ENCODE results near the gene CTSE.

The CTSE gene

DNA sequence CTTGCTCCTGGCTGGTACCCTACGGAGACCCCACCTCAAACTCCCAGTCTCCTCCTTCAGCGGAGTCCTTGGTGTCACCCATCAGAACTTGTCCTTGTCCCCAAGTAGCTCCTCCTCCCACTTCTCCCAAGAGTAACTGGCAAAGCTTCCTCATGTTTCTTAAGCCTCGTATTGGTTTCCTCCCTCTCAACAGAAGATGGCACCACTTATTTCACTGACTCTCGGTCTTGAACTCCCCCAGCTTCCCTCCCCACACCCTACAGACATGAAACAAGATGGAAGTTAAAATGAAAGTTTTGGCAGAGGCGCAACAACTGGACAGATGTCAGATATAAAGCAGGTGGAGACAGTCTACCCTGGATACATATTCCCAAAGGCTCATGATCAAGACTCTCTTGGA, 33.9 kb downstream of the CTSE start:
- DNase-seq = no peak

DNA sequence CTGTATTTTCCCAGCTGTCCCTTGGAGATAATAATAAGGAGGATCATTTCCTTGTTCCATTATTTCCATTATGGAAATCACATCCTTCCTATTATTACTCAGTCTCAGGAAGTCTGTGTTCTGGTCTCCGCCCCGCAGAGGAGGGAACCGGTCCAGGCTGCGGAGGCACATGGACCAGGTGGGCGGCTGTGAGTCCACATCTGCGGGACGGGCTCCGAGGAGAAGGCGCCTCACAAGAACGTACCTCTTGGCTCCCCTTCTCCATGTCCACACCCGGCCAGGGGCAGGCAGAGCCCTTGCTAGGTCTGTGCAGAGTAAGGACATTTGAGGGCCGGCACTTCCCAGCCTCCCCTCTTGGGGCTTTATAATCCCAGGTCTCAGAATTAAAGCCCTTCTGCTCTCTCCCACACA, 35.1 kb downstream of the CTSE start:
- DNase-seq = no peak

DNA sequence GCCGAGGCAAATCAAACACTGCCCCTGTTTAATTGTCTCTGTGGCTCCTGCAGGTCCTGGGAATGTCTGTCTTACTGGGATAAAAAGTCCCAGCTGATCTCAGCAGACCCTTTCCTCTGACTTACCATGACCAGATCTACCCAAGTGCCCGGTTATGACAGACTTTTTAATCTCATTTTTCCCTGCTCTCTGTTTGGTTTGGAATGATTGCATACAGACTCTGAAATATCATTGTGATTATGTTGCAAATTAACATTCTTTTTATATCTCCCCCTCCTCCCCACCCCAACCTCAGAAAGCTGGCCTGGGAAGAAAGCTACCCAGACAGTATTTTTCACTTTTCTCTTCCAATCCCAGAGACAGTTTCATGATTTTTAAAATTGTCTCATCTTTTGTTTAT, 36.8 kb downstream of the CTSE start:
- DNase-seq = no peak

DNA sequence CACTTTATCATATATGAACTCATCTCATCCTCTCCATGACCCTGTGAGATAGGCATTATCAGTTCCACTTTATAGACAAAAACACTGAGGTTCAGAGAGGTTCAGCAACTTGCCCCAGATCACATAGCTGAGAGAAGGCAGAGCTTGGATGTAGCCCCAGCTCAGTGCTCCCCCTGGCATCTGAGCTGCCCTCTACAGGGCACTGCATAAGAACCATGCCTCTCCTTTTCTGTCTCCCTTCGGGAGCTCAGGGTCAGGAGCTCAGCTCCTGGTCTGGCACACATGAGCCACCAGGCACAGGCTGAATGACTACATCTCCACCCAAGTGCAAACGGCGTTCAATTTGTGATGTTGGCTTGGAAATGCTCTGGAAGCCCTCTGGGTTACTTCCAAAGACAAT, 37.4 kb downstream of the CTSE start:
- no peak for DNase-seq

DNA sequence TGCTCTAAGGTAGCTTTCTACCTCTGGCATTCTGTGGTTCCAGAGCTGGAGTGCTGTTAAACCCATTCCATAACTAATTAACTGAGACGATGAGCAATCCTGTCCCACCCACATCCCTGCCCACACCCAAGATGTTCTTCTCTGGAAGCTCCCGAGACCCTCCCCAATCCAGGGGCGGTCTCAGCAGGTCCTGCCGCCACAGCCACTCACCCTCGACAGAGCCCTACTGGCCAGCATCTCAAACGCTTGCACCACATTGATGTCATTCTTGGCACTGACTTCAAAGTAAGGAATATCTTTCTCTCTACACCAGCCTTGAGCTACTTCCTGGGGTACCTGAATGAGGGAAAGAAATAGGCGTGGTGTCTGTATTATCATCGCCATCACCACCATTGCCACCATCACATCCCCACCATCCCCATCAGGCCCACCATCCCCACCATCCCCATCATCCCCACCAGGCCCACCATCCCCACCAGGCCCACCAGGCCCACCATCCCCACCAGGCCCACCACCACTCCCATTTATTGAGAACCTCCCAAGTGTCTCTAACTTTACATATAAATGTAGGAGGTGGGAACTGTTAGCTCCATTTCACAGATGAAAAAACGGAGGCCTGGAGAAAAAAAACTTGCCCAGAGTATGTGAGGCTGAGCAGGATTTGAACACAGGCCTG, 38.2 kb downstream of the CTSE start:
- no peak for DNase-seq

DNA sequence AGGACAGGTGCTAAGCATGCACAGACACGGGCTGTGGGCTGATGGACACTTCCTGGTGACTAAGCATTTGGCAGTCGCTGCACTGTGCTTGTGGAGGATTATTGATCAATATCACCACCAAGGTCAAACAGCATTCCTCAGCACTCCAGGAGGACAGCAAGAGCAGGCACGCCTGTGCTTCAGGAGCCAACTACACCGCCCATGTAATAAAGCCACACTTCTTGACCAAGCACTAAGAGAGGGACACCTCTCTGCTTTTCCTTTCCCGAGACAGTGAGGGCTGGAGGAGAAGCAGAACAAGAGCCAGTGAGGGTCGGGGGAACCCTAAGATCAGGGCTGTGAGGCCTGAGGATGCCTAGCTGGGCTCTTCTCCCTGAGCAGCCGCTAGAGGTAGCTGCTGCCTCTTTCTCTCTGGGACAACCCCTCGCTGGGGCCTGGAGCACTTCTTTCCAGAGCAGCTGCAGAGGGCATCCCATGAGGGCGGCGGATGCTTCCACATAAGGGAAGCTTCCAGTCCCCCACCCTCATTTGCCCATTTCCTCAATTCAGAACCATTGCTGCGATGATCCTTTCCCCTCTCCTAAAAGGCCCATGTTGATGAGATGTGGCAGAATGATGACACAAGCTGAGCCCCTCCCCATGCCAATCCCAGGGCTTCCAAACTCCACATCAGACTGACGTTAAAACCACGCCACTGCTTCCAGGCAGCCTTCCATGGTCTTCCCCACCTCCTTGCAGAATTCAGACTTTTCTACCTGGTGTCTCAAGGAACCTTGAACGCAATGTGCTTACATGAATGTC, 39.6 kb downstream of the CTSE start:
- DNase-seq = peak; percentile 48

DNA sequence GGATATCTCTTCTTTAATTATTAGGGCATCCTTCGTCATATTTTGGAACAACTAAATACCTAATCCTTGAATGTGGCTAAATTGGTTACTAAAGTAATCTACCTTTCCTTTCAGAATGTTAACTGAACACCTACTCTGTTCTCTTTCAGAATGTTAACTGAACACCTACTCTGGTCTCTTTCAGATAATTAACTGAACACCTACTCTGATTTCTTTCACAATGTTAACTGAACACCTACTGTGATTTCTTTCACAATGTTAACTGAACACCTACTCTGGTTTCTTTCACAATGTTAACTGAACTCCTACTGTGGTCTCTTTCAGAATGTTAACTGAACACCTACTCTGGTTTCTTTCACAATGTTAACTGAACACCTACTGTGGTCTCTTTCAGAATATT, 42.4 kb downstream of the CTSE start:
- no peak for DNase-seq

DNA sequence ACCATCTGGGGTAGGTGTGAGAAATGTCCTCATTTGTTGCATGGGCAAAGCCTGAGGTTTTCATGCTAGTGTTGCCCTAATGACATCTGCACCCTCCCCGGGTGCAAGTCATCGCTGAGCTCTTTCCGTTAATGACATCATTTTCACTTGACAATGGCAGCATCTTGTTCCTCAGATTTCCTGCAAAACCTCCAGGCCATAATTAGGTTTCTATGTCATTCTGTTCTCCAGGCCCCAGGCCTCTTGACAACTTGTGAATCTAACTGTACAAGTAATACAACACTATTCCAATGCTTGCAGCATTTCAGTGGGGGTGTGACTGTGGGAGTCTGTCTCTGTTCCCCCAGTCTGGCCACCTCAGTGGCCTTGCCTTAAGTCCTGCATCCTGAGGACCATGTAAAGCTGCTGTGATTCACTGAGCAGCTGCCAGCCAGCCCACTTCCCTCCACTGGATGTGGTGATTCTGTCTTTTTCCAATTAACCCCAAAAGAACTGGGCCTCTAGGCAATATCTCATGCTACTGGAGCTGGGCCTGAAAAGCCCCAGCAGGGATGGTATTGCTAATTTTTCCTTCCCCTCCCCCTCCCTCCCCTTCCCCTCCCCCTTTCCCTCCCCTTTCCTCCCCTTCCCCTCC, 43.3 kb downstream of the CTSE start:
- DNase-seq = peak; percentile 43

DNA sequence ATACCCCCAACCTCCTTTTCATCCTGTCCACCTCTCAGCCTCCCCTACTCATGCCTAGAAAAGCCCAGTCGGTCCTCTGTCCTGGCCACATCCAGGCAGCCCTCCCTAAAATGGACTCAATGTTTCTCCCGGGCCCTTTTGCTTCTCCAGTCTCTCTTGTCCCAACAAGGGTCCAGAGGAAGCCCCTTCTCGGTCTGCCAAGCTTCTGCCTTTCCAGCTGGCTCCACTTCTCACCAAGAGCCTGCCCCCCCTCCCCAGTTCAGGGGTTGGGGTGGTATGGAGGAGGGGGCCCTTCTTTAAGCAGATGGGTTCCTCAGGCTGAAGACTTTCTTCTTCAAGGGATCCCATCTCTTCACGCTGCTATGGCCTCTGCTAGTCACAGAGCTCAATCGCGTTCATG, 44.4 kb downstream of the CTSE start:
- no peak for DNase-seq

DNA sequence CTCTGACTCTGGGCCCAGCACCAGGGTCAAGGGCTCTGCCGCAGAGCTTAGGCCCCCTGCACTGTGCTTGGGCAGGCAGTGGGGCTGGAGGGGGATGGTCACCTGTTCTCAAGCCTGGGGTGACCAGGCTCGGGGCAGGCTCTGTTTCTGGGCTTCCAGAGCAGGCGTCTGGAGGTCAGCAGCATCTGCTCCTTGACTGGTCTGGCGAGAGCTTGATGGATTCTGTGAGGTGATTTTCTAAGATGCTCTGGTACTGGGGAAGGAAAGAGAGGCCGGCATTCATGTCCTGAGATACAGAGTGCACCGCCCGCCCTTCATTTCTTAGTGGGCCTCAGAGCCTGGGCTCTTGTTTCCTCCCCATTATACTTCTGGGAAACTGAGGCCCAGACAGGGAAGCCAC, 45.0 kb downstream of the CTSE start:
- DNase-seq = no peak

DNA sequence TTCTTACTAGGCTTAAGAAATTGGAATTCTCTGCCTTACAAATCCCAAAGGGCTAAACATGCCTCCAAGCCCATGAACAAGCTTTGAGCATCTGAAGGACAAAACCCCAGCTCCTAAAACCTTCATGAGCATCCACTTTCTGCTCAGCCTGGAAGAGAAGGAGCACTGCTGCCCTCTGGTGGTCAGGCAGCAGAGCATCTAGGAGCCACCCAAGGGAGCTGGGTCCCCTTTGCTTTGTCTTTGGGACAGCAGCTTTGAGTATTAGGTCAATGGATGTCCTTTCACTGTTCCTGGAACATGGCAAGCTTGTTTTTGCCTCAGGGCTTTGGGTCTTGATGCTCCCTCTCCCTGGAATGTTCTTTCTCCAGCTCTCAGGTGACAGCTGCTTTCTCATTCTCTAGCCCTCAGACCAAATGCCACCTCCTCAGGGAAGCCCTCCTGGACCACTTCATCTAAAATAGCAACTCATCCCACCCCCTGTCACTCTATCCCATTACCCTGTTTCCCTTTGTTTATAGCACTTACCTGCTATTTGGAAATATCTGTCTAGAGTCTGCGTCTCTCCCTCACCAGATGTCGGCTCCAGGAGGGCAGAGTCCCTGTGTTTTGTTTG, 46.2 kb downstream of the CTSE start:
- DNase-seq = peak; percentile 90

DNA sequence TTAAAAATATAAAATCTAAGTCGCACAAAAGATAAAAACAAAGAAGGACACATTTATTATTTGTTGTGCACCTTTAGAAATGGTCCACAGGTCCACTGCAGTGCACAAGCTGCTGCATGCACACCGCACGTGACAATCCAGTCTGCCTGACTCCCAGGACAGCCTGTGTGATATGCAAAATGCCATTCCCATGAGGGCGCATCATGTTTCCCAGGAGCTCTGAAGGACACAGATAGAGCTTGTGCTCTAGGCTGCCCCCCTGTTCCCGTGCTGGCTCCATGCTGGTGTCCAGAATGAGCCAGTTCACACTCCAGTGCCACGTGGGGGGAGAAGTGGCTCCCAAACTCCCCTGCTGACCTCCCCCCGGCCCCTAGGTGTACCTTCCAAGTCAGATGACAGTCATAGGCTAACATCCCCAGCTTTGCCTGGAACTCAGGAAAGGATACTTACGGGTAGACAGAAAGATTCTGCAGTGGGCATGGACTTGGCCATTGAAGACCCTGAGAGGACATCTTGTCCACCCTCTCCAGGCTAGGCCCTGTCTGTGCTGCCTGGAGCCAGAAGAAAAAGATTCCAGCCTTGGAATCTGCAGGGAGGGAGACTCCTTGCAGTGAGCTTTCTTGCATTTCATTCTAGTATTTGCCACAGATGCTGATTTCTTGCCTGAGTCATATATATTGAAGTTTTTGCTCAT, 46.8 kb downstream of the CTSE start:
- peak; percentile 93 for DNase-seq

DNA sequence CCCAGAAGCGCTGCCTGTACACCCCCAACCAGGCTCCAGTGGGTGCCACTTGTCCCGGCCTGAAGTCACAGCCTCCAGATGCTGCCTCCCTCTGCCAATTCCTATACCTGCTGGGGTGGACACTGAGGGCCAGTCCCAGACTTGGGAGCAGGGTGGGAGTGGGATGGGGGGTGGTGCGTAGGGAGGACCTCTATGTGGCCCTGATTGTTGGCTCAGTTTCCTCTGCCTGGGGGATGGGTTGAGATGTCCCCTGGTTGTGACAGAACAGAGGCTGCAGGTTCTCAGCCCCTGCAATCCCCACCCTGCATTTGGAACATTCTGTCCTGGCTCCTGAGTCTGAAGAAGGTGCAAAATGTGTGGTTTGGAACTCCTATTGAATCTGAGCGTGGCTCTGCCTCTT, 47.7 kb downstream of the CTSE start:
- DNase-seq = no peak

DNA sequence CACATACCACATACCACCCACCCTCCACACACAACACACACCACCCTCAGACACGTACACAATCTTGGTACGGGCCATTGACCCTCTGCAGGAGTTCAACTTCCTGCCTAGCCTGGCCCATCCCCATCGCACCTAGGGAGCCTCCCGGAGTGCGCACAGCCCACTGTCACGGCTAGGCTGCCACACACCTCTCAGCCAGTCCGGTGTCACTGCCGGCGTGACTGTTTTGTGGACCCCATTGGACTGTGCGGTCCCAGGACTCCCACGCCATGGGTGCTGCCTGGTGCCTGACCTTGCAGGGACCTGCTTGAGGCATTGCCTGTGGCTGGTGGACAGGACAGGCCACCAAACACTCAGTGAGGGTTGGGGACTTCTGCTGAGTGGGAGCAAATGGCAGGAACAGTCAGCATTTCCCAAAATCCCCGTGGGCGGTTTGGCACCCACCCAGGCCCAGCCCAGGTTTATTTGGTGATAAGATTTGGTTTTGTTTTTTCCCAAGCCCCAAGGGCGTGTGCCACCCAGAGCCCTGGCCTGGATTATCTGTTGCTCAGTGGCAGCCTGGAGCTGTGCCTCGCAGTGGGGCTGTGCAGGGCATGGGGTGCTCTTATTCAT, 48.2 kb downstream of the CTSE start:
- DNase-seq = no peak

DNA sequence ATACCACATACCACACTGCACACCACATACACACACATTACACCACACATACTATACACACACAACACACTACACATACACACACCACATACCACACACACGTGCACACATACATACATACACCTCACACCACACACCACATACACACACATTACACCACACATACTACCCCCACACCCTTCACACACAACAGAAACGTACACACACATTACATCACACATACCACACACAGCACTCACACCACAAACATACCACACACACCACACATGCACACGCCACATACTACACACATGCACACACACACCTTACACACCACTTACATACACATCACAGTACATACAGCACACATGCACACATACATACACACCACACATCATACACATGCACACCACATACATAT, 49.0 kb downstream of the CTSE start:
- DNase-seq = no peak

DNA sequence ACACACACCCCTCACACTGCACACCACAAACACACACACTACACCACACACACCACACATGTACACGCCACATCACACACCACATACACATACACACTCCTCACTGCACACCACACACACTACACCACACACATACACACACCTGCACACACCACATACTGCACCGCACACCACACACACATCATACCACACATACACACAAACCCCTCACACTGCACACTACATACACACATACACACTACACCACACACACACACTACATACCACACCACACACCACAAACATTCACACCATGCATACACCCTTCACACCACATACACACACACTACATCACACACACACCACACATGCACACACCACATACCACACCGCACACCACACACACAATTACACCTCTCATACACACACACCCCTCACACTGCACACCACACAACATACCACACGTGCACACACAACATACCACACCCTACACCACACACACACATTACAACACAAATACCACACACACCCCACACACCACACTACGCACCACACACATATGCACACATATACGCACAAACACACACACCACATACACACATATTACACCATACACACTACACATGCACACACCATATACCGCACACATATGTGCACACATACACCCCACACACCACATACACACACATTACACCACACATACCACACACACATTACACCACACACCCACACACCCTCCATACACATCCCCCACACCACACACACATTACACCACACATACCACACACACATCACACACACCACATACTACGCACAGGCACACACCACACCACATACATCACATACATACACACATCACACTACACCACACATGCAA, 50.1 kb downstream of the CTSE start:
- no peak for DNase-seq

DNA sequence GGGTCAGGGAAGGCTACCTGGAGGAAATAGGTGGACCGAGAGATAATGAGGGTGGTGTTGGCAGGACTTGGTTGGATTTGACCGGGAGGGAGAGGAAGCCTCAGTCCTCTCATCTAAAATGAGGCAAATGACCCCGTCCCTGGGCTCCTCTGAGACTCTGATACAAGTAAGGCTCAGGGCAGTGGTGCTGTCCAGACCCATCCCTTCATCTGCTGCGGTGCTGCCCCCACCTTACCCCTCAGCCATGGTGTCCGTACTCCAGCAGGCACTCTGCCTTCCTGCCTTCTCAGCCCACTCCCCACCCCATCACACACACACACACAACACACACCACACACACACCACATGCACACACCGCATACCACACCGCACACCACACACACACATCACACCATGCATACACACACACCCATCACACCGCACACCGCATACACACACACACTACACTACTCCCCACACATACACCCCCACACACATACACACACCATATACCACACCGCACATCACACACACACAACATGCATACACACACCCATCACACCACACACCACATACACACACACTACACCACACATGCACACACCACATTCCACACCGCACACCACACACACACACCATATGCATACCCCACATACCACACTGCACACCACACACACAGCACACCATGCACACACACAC, 51.1 kb downstream of the CTSE start:
- no peak for DNase-seq

DNA sequence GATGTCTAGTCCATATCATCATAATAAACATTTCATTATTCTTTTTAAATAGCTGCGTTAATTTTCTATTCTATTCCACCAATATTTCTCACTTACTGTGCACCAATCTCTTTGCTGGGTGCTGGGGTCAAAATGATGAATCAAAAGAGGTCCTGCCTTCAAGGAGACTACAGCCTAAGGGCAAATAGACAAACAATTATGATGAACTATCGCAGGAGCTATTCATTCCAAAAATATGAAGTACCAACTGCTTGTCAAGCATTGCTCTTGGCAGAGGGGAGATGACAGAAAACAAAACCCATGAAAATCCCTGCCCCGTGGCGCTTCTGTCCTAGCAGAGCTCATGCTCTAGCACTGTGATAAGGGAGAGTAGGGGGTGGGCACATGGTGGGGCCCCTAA, 51.6 kb downstream of the CTSE start:
- DNase-seq = no peak

DNA sequence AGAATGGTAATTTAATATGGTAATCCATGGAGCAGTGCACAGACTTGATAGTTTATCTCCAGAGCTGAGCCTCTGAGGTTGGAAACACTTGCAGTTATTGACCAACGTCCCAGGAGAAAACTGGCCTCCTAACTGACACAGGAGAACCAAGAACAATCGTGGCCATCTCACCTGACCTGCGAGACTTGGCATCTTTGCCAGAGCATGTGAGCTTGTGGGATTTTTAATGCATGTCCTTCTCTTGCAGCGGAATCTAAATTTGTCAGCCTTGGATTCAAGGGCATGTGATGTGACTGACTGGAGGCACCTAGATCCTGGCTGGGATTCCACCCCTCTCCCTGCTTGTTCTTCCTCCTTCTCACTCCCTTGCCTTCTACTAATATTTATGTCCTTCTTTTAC, 52.6 kb downstream of the CTSE start:
- DNase-seq = no peak

DNA sequence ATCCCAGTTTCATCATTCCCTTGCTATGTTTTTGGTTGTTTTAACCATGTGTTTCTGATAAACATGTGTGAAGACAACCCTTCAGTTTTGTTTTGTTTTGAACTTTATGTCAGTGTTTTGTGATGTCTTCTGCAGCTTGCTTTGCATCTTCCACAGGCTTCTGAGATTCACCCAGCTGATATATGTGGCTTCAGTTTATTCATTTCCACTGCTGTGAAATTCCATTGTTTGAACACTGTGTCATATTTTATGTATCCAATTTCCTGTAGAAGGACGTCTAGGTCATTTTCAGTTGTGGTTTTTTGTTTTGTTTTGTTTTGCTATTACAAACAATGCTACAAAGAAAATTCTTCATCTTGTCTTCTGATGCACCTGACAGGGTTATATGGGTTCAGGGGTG, 53.2 kb downstream of the CTSE start:
- DNase-seq = peak; percentile 68

DNA sequence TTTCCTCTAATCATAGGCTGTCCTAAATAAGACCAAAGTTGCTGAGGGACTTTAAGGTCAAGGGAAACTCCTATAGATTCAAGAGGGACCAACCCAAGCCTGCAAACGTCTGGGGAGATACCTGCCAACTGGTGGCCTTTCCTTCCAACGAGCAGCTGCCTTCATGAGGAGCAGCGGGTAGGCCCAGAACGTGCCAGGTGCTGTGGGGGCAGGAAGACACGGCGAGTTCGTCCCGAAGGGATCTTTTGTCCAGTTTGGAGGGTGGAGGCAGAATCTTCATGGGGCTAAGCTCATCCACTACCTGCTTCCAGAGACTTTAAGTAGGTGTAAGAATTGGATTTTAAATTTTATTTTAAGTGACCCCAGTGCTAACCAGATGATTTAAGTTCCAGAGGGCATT, 54.5 kb downstream of the CTSE start:
- DNase-seq = no peak
